Liver (tissue), 9 donors: Measurements from ENCODE around the gene RASGRP3. TPM values are rescaled to one million over a fixed set of nuclear protein-coding genes. Genes with fewer than 3 reads are reported as not detected.
"Not testable (repeated sequence)": the region's sequence is repeated elsewhere in the genome, so short reads cannot be mapped to it uniquely, and the experiment has no call there.

ENCODE experiments used
- DNase-seq: peaks from one replicate; pipeline ENCODE4 v3.0.0-alpha.2; 2017; ENCODE audit warnings: low spot score
- H3K27ac ChIP-seq, 2 donors: one replicate each; pipeline ENCODE4 v1.7.0; 2013; ENCODE audit warnings: inconsistent platforms in 2 of 2, low read length in 2 of 2, control low read depth in 1 of 2, low read depth in 1 of 2, mild to moderate bottlenecking in 1 of 2
- H3K27me3 ChIP-seq, 4 donors: one replicate each; pipeline versions ENCODE4 v1.6.1 to v1.7.0; 2013; ENCODE audit warnings: low read length in 3 of 4, inconsistent platforms in 1 of 4, mild to moderate bottlenecking in 1 of 4, moderate library complexity in 1 of 4; ENCODE audit not compliant: control insufficient read depth in 4 of 4, insufficient read depth in 4 of 4
- H3K36me3 ChIP-seq, 4 donors: one replicate each; pipeline versions ENCODE4 v1.6.1 to v1.7.0; 2013; ENCODE audit warnings: low read length in 3 of 4, mild to moderate bottlenecking in 3 of 4, low read depth in 1 of 4, moderate library complexity in 1 of 4; ENCODE audit not compliant: control insufficient read depth in 4 of 4, insufficient read depth in 3 of 4
- H3K4me1 ChIP-seq, 4 donors: one replicate each; pipeline versions ENCODE4 v1.6.1 to v1.7.0; 2013; ENCODE audit warnings: low read length in 3 of 4, mild to moderate bottlenecking in 3 of 4, moderate library complexity in 1 of 4; ENCODE audit not compliant: control insufficient read depth in 4 of 4, insufficient read depth in 4 of 4
- H3K4me3 ChIP-seq, 3 donors: one replicate each; pipeline versions ENCODE4 v1.6.1 to v1.7.0; 2013; ENCODE audit warnings: low read length in 3 of 3, control low read depth in 1 of 3, low read depth in 1 of 3, mild to moderate bottlenecking in 1 of 3
- H3K9ac ChIP-seq, 2 donors: one replicate each; pipeline ENCODE4 v1.7.0; 2013; ENCODE audit warnings: low read length in 2 of 2, mild to moderate bottlenecking in 2 of 2, moderate library complexity in 2 of 2, control low read depth in 1 of 2, low read depth in 1 of 2
- H3K9me3 ChIP-seq, 4 donors: one replicate each; pipeline versions ENCODE4 v1.6.1 to v1.7.0; 2013; ENCODE audit warnings: low read length in 3 of 4; ENCODE audit not compliant: control insufficient read depth in 4 of 4
- CTCF ChIP-seq: fragments of 150-350 bp; IDR thresholded peaks from 2 replicates; pipeline ENCODE4 v1.5.1; 2017; ENCODE audit warnings: improper control_type of control experiment, low read depth, low read length; ENCODE audit not compliant: missing input control
- EGR1 ChIP-seq, 2 donors: IDR thresholded peaks; 2 replicates each; pipeline ENCODE4 v1.6.1; 2016 to 2018; ENCODE audit warnings: antibody characterized with exemption in 2 of 2, low read depth in 2 of 2
- FOXA1 ChIP-seq: IDR thresholded peaks from 2 replicates; pipeline ENCODE4 v1.6.1; 2016; ENCODE audit warnings: antibody characterized with exemption
- FOXA2 ChIP-seq: IDR thresholded peaks from 2 replicates; pipeline ENCODE4 v1.6.1; 2016; ENCODE audit warnings: antibody characterized with exemption
- GABPA ChIP-seq, 2 donors: IDR thresholded peaks in 1 of 2; conservative IDR thresholded peaks in 1 of 2; 2 replicates each; pipeline ENCODE4 v1.6.1; 2016; ENCODE audit warnings: antibody characterized with exemption in 2 of 2, mild to moderate bottlenecking in 1 of 2, moderate library complexity in 1 of 2
- HNF4A ChIP-seq, 2 donors: conservative IDR thresholded peaks; 2 replicates each; pipeline ENCODE4 v1.6.1; 2016; ENCODE audit warnings: antibody characterized with exemption in 2 of 2, mild to moderate bottlenecking in 2 of 2
- HNF4G ChIP-seq: IDR thresholded peaks from 2 replicates; pipeline ENCODE4 v1.6.1; 2016; ENCODE audit warnings: antibody characterized with exemption
- JUND ChIP-seq, 2 donors: IDR thresholded peaks; 2 replicates each; pipeline ENCODE4 v1.6.1; 2016; ENCODE audit warnings: antibody characterized with exemption in 2 of 2
- MAX ChIP-seq: IDR thresholded peaks from 2 replicates; pipeline ENCODE4 v1.6.1; 2016; ENCODE audit warnings: antibody characterized with exemption
- NR2F2 ChIP-seq: IDR thresholded peaks from 2 replicates; pipeline ENCODE4 v1.6.1; 2016; ENCODE audit warnings: antibody characterized with exemption
- RAD21 ChIP-seq, 2 donors: IDR thresholded peaks; 2 replicates each; pipeline ENCODE4 v1.6.1; 2016; ENCODE audit warnings: antibody characterized with exemption in 2 of 2, mild to moderate bottlenecking in 2 of 2
- RXRA ChIP-seq, 2 donors: IDR thresholded peaks; 2 replicates each; pipeline ENCODE4 v1.6.1; 2017 to 2018; ENCODE audit warnings: antibody characterized with exemption in 2 of 2, mild to moderate bottlenecking in 1 of 2
- SP1 ChIP-seq: IDR thresholded peaks from 2 replicates; pipeline ENCODE4 v1.6.1; 2018; ENCODE audit warnings: antibody characterized with exemption, mild to moderate bottlenecking
- YY1 ChIP-seq: IDR thresholded peaks from 2 replicates; pipeline ENCODE4 v1.6.1; 2016; ENCODE audit warnings: antibody characterized with exemption, mild to moderate bottlenecking
- ZBTB33 ChIP-seq: IDR thresholded peaks from 2 replicates; pipeline ENCODE4 v1.6.1; 2016; ENCODE audit warnings: antibody characterized with exemption
- WGBS: extraction: QIAGEN DNeasy Blood & Tissue Kit; methylation state at CpG from one replicate; pipeline ENCODE4 v1.1.7; 2013; 5-methylcytosine and 5-hydroxymethylcytosine counted together
- polyA plus RNA-seq, 2 donors: library from polyadenylated mRNA; stranded (reverse) in 1 of 2; unstranded in 1 of 2; fragments of 200-250 nt in 1 of 2; fragments of >200 nt in 1 of 2; fragmentation: Nextera tagmentation in 1 of 2; extraction: Ambion mirVana in 1 of 2; gene quantifications; one replicate each; pipeline versions ENCODE4 v1.2.1 to v1.2.3, GENCODE V29; 2013 to 2015
- total RNA-seq, 2 donors: library from RNA; depleted of rRNA; stranded (reverse); fragments of >200 nt; gene quantifications; one replicate each; pipeline ENCODE4 v1.2.3, GENCODE V29; 2014
- donor health status: healthy.
- donor health status: healthy.
- donor health status: healthy.
- donor health status: healthy.
- donor health status: healthy.

Gene RASGRP3
- total and polyA plus RNA-seq, 4 donors: 1.8 to 9.9 (median 7.0) TPM

- 86% methylated on average over 3 of the region's 3 CpGs for WGBS
- H3K27ac ChIP-seq: peak overlapping the region; percentile 62 to 63
Observed at GRCh38 chr2:33458248-33458819, 18.1 kb upstream of the RASGRP3 start.

GRCh38 chr2:33459745-33460144 is 16.7 kb upstream of the RASGRP3 start:
- peak; percentile 42 for TF ChIP-seq SP1
- TF ChIP-seq HNF4G: peak; percentile 18
- no peak for TF ChIP-seq FOXA1
- TF ChIP-seq YY1: no peak
- no peak for TF ChIP-seq RXRA (IDR thresholded peaks at IDR 0.05)
- TF ChIP-seq RAD21 (IDR thresholded peaks at IDR 0.05): no peak
- TF ChIP-seq CTCF: no peak
- no peak for TF ChIP-seq HNF4A (conservative IDR thresholded peaks at IDR 0.05)
- 63% methylated on average over 2 of the region's 2 CpGs for WGBS
- H3K4me3 ChIP-seq: no peak overlapping the region

More at GRCh38 chr2:33458248-33458819, 18.1 kb upstream of the RASGRP3 start:
- peaks cover 1 to 16% (median 9%) of the 10 kb centered on the region in 4 donors for H3K4me1 ChIP-seq
- H3K27me3 ChIP-seq: no peaks in the 10 kb centered on the region
- H3K9ac ChIP-seq: peak overlapping the region; percentile 6 to 58
- TF ChIP-seq HNF4A (conservative IDR thresholded peaks at IDR 0.05): no peak
- no peak for TF ChIP-seq GABPA (IDR thresholded peaks at IDR 0.05 in 1 of 2, conservative IDR thresholded peaks at IDR 0.05 in 1 of 2)
- TF ChIP-seq HNF4G: no peak
- no peak for TF ChIP-seq JUND (IDR thresholded peaks at IDR 0.05)
- no peak for TF ChIP-seq NR2F2
- no peak for TF ChIP-seq MAX
- TF ChIP-seq YY1: no peak
- no peak for TF ChIP-seq ZBTB33
- no peak for TF ChIP-seq RAD21 (IDR thresholded peaks at IDR 0.05)
- TF ChIP-seq CTCF: no peak
- no peak for TF ChIP-seq FOXA2
- no peak for TF ChIP-seq EGR1 (IDR thresholded peaks at IDR 0.05; ENCODE audit: low read depth in 2 of 2)
- TF ChIP-seq SP1: no peak
- no peak overlapping the region for H3K4me3 ChIP-seq
- peaks cover 0 to 2% (median 0%) of the 10 kb centered on the region in 4 donors for H3K9me3 ChIP-seq
- DNase-seq: no peak
- no peaks in the 10 kb centered on the region for H3K36me3 ChIP-seq

GRCh38 chr2:33462512-33462911 is 13.9 kb upstream of the RASGRP3 start:
- 97% methylated on average over 8 of the region's 8 CpGs for WGBS

More at GRCh38 chr2:33459745-33460144, 16.7 kb upstream of the RASGRP3 start:
- Histone ChIP-seq H3K27ac (no peak overlapping the region), H3K4me1 (peaks cover 1 to 16% (median 9%) of the 10 kb centered on the region in 4 donors), H3K9ac (no peak overlapping the region), H3K36me3 (no peaks in the 10 kb centered on the region), H3K9me3 (no peaks in the 10 kb centered on the region), H3K27me3 (no peaks in the 10 kb centered on the region)
- DNase-seq: no peak

More at GRCh38 chr2:33462512-33462911, 13.9 kb upstream of the RASGRP3 start:
- not testable (repeated sequence) for H3K27me3 ChIP-seq, H3K9me3 ChIP-seq, DNase-seq, H3K27ac ChIP-seq, H3K36me3 ChIP-seq, H3K9ac ChIP-seq, H3K4me3 ChIP-seq
- peaks cover 1 to 12% (median 8%) of the 10 kb centered on the region in 4 donors for H3K4me1 ChIP-seq
